Lower lobe of right lung (tissue), 2 donors: Measurements from ENCODE around the gene RPP14. TPM values are rescaled to one million over a fixed set of nuclear protein-coding genes. Genes with fewer than 3 reads are reported as not detected.
"Not testable (repeated sequence)": the region's sequence is repeated elsewhere in the genome, so short reads cannot be mapped to it uniquely, and the experiment has no call there.

ENCODE experiments used
- ATAC-seq, 2 donors: fragments of 200-7000 bp; cut with Tn5 transposase; one replicate each; pipeline ENCODE4 v1.9.1; 2020 to 2022; ENCODE audit warnings: mild to moderate bottlenecking in 2 of 2, moderate library complexity in 2 of 2
- DNase-seq: peaks from one replicate; pipeline ENCODE4 v3.0.0-alpha.2; 2020
- H3K27ac ChIP-seq: fragments of 200-600 bp; one replicate; pipeline ENCODE4 v1.8.0; 2022
- H3K27me3 ChIP-seq: fragments of 200-600 bp; one replicate; pipeline ENCODE4 v1.8.0; 2022; ENCODE audit warnings: low read depth
- H3K36me3 ChIP-seq: fragments of 200-600 bp; one replicate; pipeline ENCODE4 v1.8.0; 2022; ENCODE audit warnings: mild to moderate bottlenecking
- H3K4me1 ChIP-seq: fragments of 200-600 bp; one replicate; pipeline ENCODE4 v1.8.0; 2022
- H3K4me3 ChIP-seq: fragments of 200-600 bp; one replicate; pipeline ENCODE4 v1.8.0; 2022; ENCODE audit warnings: mild to moderate bottlenecking
- H3K9me3 ChIP-seq: fragments of 200-600 bp; one replicate; pipeline ENCODE4 v1.8.0; 2022
- CTCF ChIP-seq: fragments of 200-600 bp; IDR thresholded peaks from one replicate; pipeline ENCODE4 v1.8.0; 2022; ENCODE audit warnings: antibody characterized with exemption, mild to moderate bottlenecking
- intact Hi-C: fragments of 100-400 bp; cut with DNase I; formaldehyde crosslinking; loops from one replicate; pipeline ENCODE4 v1.11.0; 2022
- total RNA-seq: library from RNA; stranded (reverse); fragmentation: NEBNext Ultra II Directional; extraction: Animal tissue kit (Norgen Biotek cat#: 25700); gene quantifications from one replicate; pipeline ENCODE4 v1.2.1, GENCODE V29; 2021
- donor health status: DM: no; HTN: yes; CAD: no; lungs with severe emphysema.

RPP14 gene
- total RNA-seq, 1 donor from 2014 or later, result 11.4 TPM

DNA sequence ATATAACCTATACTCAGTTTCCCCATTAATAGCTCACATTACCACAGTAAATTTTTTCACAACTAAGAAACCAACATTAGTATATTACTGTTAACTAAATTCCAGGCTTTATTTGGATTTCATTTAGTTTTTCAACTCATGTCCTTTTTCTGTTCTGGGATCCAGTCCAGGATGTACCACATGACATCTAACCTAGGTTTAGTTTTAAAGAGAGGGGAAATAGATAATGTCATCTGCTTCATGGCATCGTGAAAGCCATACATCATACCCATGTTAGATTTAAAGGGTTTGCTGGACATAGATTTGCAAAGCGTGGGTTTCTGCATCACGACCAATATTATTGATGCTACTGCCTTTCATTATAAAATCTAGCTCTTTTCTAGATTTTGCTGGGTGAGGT is 33.2 kb upstream of the RPP14 start:
- H3K36me3 ChIP-seq, result peaks cover 40% of the 10 kb centered on the region
- no peak overlapping the region for H3K4me3 ChIP-seq
- peaks cover 7% of the 10 kb centered on the region for H3K4me1 ChIP-seq
- ATAC-seq (no peak), DNase-seq (no peak)
- no peak overlapping the region for H3K27ac ChIP-seq
- H3K9me3 ChIP-seq, result no peaks in the 10 kb centered on the region
- no peaks in the 10 kb centered on the region for H3K27me3 ChIP-seq
- TF ChIP-seq CTCF, result no peak
- intact Hi-C loops, result no loop called here

- H3K36me3 ChIP-seq, result peaks cover 38% of the 10 kb centered on the region
- H3K27me3 ChIP-seq, ATAC-seq, H3K4me3 ChIP-seq, H3K27ac ChIP-seq, H3K4me1 ChIP-seq, intact Hi-C loops, H3K9me3 ChIP-seq, DNase-seq: not testable (repeated sequence)
These were observed 32.7 kb upstream of the RPP14 start for GRCh38 chr3:58273362-58273761.

GRCh38 chr3:58274027-58274614 is 31.9 kb upstream of the RPP14 start:
- Histone ChIP-seq H3K9me3 (no peaks in the 10 kb centered on the region), H3K27me3 (no peaks in the 10 kb centered on the region), H3K36me3 (peaks cover 35% of the 10 kb centered on the region), H3K27ac (no peak overlapping the region), H3K4me1 (peaks cover 7% of the 10 kb centered on the region), H3K4me3 (no peak overlapping the region)
- ATAC-seq (no peak), DNase-seq (no peak)
- TF ChIP-seq CTCF, result no peak
- intact Hi-C loops, result no loop called here

DNA sequence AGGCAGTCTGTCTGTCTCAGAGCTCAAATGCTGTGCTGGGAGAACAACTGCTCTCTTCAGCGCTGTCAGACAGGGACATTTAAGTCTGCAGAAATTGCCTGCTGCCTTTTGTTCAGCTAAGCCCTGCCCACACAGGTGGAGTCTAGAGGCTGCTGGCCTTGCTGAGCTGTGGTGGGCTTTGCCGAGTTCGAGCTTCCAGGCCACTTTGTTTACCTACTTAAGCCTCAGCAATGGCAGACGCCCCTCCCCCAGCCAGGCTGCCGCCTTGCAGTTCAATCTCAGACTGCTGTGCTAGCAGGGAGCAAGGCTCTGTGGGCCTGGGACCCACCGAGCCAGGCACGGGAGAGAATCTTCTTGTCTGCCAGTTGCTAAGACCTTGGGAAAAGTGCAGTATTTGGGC is 25.0 kb upstream of the RPP14 start:
- intact Hi-C loops, result no loop called here

GRCh38 chr3:58285334-58285733 is 20.7 kb upstream of the RPP14 start:
- no peak for ATAC-seq

More for the DNA sequence above, 25.0 kb upstream of the RPP14 start:
- no peaks in the 10 kb centered on the region for H3K4me1 ChIP-seq
- no peak overlapping the region for H3K27ac ChIP-seq
- DNase-seq (no peak), ATAC-seq (no peak)
- H3K9me3 ChIP-seq, result no peaks in the 10 kb centered on the region
- H3K4me3 ChIP-seq, result no peak overlapping the region
- no peaks in the 10 kb centered on the region for H3K27me3 ChIP-seq
- no peak for TF ChIP-seq CTCF
- peaks cover 35% of the 10 kb centered on the region for H3K36me3 ChIP-seq

More at GRCh38 chr3:58285334-58285733, 20.7 kb upstream of the RPP14 start:
- intact Hi-C loops, result no loop called here
- Histone ChIP-seq H3K27me3 (no peaks in the 10 kb centered on the region), H3K4me1 (no peaks in the 10 kb centered on the region), H3K27ac (no peak overlapping the region), H3K36me3 (peaks cover 49% of the 10 kb centered on the region), H3K4me3 (no peak overlapping the region), H3K9me3 (no peaks in the 10 kb centered on the region)
- DNase-seq, result no peak
- no peak for TF ChIP-seq CTCF
